ENCODE measurements around the gene IQSEC3.
A peak's percentile ranks its signal among the peaks of the same experiment; 100 is the strongest.
"Not testable (repeated sequence)": the region's sequence is repeated elsewhere in the genome, so short reads cannot be mapped to it uniquely, and the experiment has no call there.

IQSEC3 gene

GRCh38 chr12:52902-53734 is 13.4 kb upstream of the IQSEC3 start:
- not testable (repeated sequence) for DNase-seq (ENCODE audit: low read depth in 2 of 2)

- no peak for DNase-seq (ENCODE audit: low read depth in 2 of 2)
These were observed 12.5 kb upstream of the IQSEC3 start for GRCh38 chr12:53735-54730.

- DNase-seq (ENCODE audit: low read depth in 2 of 2), result no peak
These were observed 11.6 kb upstream of the IQSEC3 start for GRCh38 chr12:54750-55535.

GRCh38 chr12:56683-57346 is 9.8 kb upstream of the IQSEC3 start:
- no peak for DNase-seq (ENCODE audit: low read depth in 2 of 2)

- DNase-seq (ENCODE audit: low read depth in 2 of 2), result no peak
These were observed 9.0 kb upstream of the IQSEC3 start for GRCh38 chr12:57539-57938.

GRCh38 chr12:58832-59231 is 7.7 kb upstream of the IQSEC3 start:
- no peak for DNase-seq (ENCODE audit: low read depth in 2 of 2)

GRCh38 chr12:61845-62244 is 4.7 kb upstream of the IQSEC3 start:
- DNase-seq (ENCODE audit: low read depth in 2 of 2), result not testable (repeated sequence)

GRCh38 chr12:65491-66063 is 990 bp upstream of the IQSEC3 start:
- not testable (repeated sequence) for DNase-seq (ENCODE audit: low read depth in 2 of 2)

GRCh38 chr12:66782-67504 is 376 bp downstream of the IQSEC3 start:
- DNase-seq (ENCODE audit: low read depth in 2 of 2), result not testable (repeated sequence)

- DNase-seq (ENCODE audit: low read depth in 2 of 2), result not testable (repeated sequence)
These were observed 3.1 kb downstream of the IQSEC3 start for GRCh38 chr12:69677-70076.

- DNase-seq (ENCODE audit: low read depth in 2 of 2), result not testable (repeated sequence)
These were observed 4.0 kb downstream of the IQSEC3 start for GRCh38 chr12:70541-70940.

- DNase-seq (ENCODE audit: low read depth in 2 of 2), result not testable (repeated sequence)
These were observed 5.5 kb downstream of the IQSEC3 start for GRCh38 chr12:72018-72417.

GRCh38 chr12:74420-75190 is 8.0 kb downstream of the IQSEC3 start:
- DNase-seq (ENCODE audit: low read depth in 2 of 2), result not testable (repeated sequence)

GRCh38 chr12:75541-75940 is 9.0 kb downstream of the IQSEC3 start:
- not testable (repeated sequence) for DNase-seq (ENCODE audit: low read depth in 2 of 2)

- DNase-seq (ENCODE audit: low read depth in 2 of 2), result not testable (repeated sequence)
These were observed 9.5 kb downstream of the IQSEC3 start for GRCh38 chr12:76102-76501.

GRCh38 chr12:76551-76950 is 10.0 kb downstream of the IQSEC3 start:
- DNase-seq (ENCODE audit: low read depth in 2 of 2), result not testable (repeated sequence)

- DNase-seq (ENCODE audit: low read depth in 2 of 2), result not testable (repeated sequence)
These were observed 10.6 kb downstream of the IQSEC3 start for GRCh38 chr12:77101-77719.

GRCh38 chr12:77769-78383 is 11.3 kb downstream of the IQSEC3 start:
- DNase-seq (ENCODE audit: low read depth in 2 of 2), result peak in 1 of 2 donors; percentile 53
